Measurements from ENCODE around the gene SH3RF3.
A peak's percentile ranks its signal among the peaks of the same experiment; 100 is the strongest.
"Not testable (repeated sequence)": the region's sequence is repeated elsewhere in the genome, so short reads cannot be mapped to it uniquely, and the experiment has no call there.

The SH3RF3 gene

GRCh38 chr2:109120166-109120565, 8.8 kb upstream of the SH3RF3 start:
- no peak for DNase-seq

- DNase-seq = not testable (repeated sequence)
These were observed 8.3 kb upstream of the SH3RF3 start for GRCh38 chr2:109120686-109121085.

- DNase-seq = no peak
These were observed 5.3 kb upstream of the SH3RF3 start for GRCh38 chr2:109123586-109124201.

GRCh38 chr2:109124982-109125592, 3.9 kb upstream of the SH3RF3 start:
- DNase-seq = no peak

GRCh38 chr2:109125593-109126500, 3.2 kb upstream of the SH3RF3 start:
- no peak for DNase-seq

- DNase-seq = no peak
These were observed 2.5 kb upstream of the SH3RF3 start for GRCh38 chr2:109126501-109126860.

GRCh38 chr2:109127556-109127955, 1.4 kb upstream of the SH3RF3 start:
- no peak for DNase-seq

- DNase-seq = peak; percentile 60
These were observed 873 bp upstream of the SH3RF3 start for GRCh38 chr2:109128048-109128615.

- DNase-seq = peak; percentile 10
These were observed 433 bp downstream of the SH3RF3 start for GRCh38 chr2:109129356-109129920.

- DNase-seq = peak; percentile 14
These were observed 1.1 kb downstream of the SH3RF3 start for GRCh38 chr2:109129921-109130722.

- DNase-seq = no peak
These were observed 1.7 kb downstream of the SH3RF3 start for GRCh38 chr2:109130723-109130995.

GRCh38 chr2:109131777-109132176, 2.8 kb downstream of the SH3RF3 start:
- DNase-seq = no peak

- DNase-seq = no peak
These were observed 3.6 kb downstream of the SH3RF3 start for GRCh38 chr2:109132626-109133025.

- no peak for DNase-seq
These were observed 4.7 kb downstream of the SH3RF3 start for GRCh38 chr2:109133746-109134145.

GRCh38 chr2:109134741-109135358, 5.8 kb downstream of the SH3RF3 start:
- DNase-seq = no peak

GRCh38 chr2:109135359-109136197, 6.6 kb downstream of the SH3RF3 start:
- no peak for DNase-seq

- no peak for DNase-seq
These were observed 7.5 kb downstream of the SH3RF3 start for GRCh38 chr2:109136542-109136941.

- no peak for DNase-seq
These were observed 8.6 kb downstream of the SH3RF3 start for GRCh38 chr2:109137616-109138015.

GRCh38 chr2:109138449-109138848, 9.4 kb downstream of the SH3RF3 start:
- DNase-seq = no peak

- DNase-seq = no peak
These were observed 10.0 kb downstream of the SH3RF3 start for GRCh38 chr2:109139002-109139401.

GRCh38 chr2:109139865-109140396, 10.9 kb downstream of the SH3RF3 start:
- DNase-seq = no peak

Data from CD4-positive, alpha-beta T cell treated with Interleukin-10 for 1 hour (primary cell).